Hematopoietic multipotent progenitor cell (in vitro differentiated cells): ENCODE data around the gene OR10G7. TPM values are rescaled to one million over a fixed set of nuclear protein-coding genes. Genes with fewer than 3 reads are reported as not detected.
"Not testable (repeated sequence)": the region's sequence is repeated elsewhere in the genome, so short reads cannot be mapped to it uniquely, and the experiment has no call there.

Source experiments
- DNase-seq, 3 donors: peaks; one replicate each; pipeline ENCODE4 v3.0.0-alpha.2; 2011 to 2015; ENCODE audit warnings: low read depth in 2 of 3, low spot score in 2 of 3
- total RNA-seq: library from RNA; depleted of rRNA; stranded (reverse); fragments of >200 nt; gene quantifications from one replicate; pipeline ENCODE4 v1.2.3, GENCODE V29; 2012

The OR10G7 gene
- total RNA-seq, 1 donor = not detected

DNA sequence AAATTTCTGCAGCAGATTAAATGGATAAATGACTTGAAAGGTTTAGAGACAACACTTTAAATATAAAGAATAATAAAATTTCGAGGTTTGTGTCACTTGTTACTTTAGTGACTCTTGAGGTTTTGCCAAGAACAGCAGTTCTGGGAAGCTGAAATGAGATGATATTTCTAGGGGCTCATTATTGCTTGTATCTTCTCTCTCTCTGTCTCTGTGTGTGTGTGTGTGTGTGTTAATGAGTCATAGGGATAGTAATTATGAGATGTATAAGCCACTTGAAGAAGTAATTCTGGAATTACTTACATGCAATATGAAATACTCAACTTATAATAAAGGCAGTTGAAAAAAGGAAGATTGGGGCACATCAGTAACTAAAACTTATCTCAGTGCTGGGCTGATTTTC lies 9.6 kb upstream of the OR10G7 start:
- no peak for DNase-seq

DNA sequence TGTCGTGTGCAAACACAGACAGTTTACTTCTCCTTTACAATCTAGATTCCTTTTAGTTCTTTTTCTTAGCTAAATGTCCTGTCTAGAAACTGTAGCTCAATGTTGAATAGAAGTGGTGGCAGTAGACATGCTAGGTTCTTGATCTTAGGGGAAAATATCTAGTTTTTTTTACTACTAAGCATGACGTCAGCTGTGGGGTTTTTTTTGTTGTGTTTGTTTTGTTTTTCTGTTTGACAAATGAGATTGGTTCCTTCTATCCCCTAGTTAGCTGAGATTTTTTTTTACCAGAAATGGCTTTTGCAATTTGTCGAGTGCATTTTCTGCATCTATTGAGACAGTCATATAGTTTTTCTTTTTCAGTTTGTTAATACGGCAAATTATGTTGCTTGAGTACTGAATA lies 2.3 kb upstream of the OR10G7 start:
- no peak for DNase-seq

DNA sequence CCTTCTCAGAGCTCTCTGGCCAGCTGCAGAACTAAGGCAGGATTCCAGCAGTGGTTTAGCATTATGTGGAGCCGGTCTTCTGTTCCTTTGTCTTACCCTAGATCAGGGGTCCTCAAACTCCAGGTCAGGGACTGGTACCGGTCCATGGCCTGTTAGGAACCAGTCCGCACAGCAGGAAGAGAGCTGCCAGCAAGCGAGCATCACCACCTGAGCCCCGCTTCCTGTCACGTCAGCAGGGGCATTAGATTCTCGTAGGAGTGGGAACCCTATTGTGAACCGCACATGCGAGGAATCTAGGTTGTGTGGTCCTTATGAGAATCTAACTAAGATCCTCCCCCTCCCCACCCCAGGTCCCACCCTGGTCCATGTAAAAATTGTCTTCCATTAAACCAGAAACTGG lies 1.6 kb downstream of the OR10G7 start:
- DNase-seq = no peak

DNA sequence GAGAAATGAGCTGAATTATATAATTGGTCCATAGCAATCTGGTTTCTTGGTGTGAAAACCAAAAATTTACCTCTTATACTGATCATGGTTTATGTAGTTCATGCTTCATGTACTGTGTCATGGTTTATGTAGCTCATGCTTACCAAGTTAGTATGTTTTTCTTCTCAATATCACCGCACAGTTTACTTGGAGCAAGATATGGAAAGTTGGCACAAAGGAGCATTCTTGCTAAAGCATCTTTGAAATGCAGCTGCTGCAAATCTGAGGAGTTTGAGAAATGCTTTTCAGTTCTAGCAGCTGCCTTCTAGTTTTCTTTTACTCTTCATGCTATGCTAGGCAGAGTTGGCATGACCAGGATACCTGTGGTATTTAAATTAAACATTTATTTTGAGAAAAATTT lies 4.5 kb downstream of the OR10G7 start:
- no peak for DNase-seq

DNA sequence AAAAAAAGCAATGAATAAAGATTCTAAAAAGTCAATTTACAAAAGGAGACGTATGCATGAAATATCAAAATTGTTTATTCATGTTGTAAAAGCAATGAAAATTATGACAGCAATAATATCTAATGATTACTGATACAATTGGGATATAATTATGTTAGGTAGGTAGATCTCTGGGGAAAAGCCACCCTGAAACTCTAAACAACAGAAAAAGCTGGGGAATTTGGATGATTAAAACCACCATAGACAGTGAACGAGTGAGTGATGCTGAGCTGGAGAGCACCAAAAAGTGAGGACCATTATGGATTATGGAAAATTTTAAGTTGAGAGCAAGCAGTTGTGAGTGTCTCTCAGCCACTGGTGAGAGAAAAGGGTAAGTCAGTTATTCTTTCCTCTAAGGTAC lies 14.6 kb downstream of the OR10G7 start, which contains the start of gene OR10G8:
TSS of gene OR10G8 (plus strand) at position 301 of the 400 bp plus-strand sequence. CDS start 2,825 bp downstream, outside the sequence.
- DNase-seq = no peak

DNA sequence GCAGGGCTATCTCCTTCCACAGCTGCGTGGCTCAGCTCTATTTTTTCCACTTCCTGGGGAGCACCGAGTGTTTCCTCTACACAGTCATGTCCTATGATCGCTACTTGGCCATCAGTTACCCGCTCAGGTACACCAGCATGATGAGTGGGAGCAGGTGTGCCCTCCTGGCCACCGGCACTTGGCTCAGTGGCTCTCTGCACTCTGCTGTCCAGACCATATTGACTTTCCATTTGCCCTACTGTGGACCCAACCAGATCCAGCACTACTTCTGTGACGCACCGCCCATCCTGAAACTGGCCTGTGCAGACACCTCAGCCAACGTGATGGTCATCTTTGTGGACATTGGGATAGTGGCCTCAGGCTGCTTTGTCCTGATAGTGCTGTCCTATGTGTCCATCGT lies 25.3 kb downstream of the OR10G7 start:
- DNase-seq = not testable (repeated sequence)

DNA sequence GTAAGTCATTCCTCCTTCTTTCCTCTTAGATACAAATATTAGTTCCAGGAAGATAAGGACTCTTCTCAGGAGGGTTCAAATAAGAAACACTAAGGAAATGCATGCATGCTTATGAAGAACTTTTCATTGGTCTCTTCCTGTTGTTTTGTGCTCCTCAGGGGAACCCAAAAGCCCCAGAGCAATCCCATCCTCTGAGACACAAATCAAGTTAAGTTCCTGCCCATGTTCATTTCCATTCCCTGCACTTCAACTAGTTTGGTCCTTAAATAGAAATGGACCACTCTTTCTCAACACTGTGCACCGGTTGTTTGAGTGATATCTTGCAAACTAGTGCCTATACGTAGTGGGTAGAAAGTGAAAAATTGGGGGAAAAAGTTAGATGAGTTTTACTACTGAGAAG lies 28.4 kb downstream of the OR10G7 start, which contains the start of gene OR10G4:
TSS of gene OR10G4 (plus strand) at position 301 of the 400 bp plus-strand sequence. CDS start 2,578 bp downstream, outside the sequence.
- DNase-seq = no peak

DNA sequence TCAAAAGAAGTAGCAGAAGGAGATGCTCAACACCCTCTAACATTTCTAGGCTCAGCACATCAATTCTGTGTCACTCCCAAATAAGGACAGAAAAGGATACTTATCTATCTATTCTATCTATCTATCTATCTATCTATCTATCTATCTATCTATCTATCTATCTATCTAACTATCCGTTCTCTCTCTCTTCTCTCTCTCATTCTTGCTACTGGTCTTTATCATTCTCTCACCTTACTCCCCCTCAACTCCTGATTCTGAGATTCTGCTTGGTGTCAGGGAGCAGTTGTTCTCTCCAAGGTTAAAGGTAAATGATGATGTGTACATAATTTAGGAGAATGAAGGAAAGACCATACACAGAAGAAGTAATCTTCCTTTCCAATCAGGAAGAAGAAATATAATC lies 46.0 kb downstream of the OR10G7 start, which contains the start of gene OR10G6:
TSS of gene OR10G6 (minus strand) at position 43 of the 400 bp plus-strand sequence. CDS start at position 43, 0 bp downstream.
- DNase-seq = no peak

Other genes with a start within 250 kb of the OR10G7 start
- gene OR6M1, start 235.0 kb downstream of the OR10G7 start, total RNA-seq = under 0.01 TPM
- not detected for gene TMEM225, start 155.7 kb downstream of the OR10G7 start, total RNA-seq
- gene OR8D4, start 139.2 kb downstream of the OR10G7 start, total RNA-seq = not detected
- 0.27 TPM for gene OR4D5, start 101.7 kb downstream of the OR10G7 start, total RNA-seq
- not detected for gene OR6T1, start 97.5 kb downstream of the OR10G7 start, total RNA-seq
- under 0.01 TPM for gene OR10S1, start 63.5 kb downstream of the OR10G7 start, total RNA-seq
- gene OR10G6, start 46.2 kb downstream of the OR10G7 start, total RNA-seq = under 0.01 TPM
- not detected for gene OR10G4, start 28.3 kb downstream of the OR10G7 start, total RNA-seq
- gene OR10G9, start 18.3 kb downstream of the OR10G7 start, total RNA-seq = under 0.01 TPM
- gene OR10G8, start 14.5 kb downstream of the OR10G7 start, total RNA-seq = under 0.01 TPM
- 19.1 TPM for gene VWA5A, start 74.1 kb upstream of the OR10G7 start, total RNA-seq
- not detected for gene OR10D3, start 142.0 kb upstream of the OR10G7 start, total RNA-seq
- gene OR8G1, start 199.8 kb upstream of the OR10G7 start, total RNA-seq = under 0.01 TPM
- not detected for gene OR8G5, start 215.1 kb upstream of the OR10G7 start, total RNA-seq